H9 (cell line): ENCODE results near the gene KCNIP4. TPM values are rescaled to one million over a fixed set of nuclear protein-coding genes. Genes with fewer than 3 reads are reported as not detected.

Experiments
- DNase-seq: peaks from one replicate; pipeline ENCODE4 v3.0.0-alpha.2; 2017
- H2AFZ ChIP-seq: one replicate; pipeline ENCODE4 v1.6.1; 2013; ENCODE audit warnings: mild to moderate bottlenecking, low read length, control low read depth, moderate library complexity
- H2AK5ac ChIP-seq: 2 replicates; pipeline ENCODE4 v1.6.1; 2013; ENCODE audit warnings: low read length, control low read depth, mixed read lengths; ENCODE audit not compliant: insufficient read length
- H2BK120ac ChIP-seq: one replicate; pipeline ENCODE4 v1.6.1; 2013; ENCODE audit warnings: low read depth, mild to moderate bottlenecking, low read length, control low read depth, inconsistent platforms; ENCODE audit not compliant: poor library complexity, severe bottlenecking
- H2BK12ac ChIP-seq: 2 replicates; pipeline ENCODE4 v1.6.1; 2013; ENCODE audit warnings: low read length, control low read depth, mixed read lengths, low read depth; ENCODE audit not compliant: insufficient read length
- H2BK15ac ChIP-seq: 2 replicates; pipeline ENCODE4 v1.6.1; 2013; ENCODE audit warnings: low read depth, low read length, control low read depth
- H2BK20ac ChIP-seq: one replicate; pipeline ENCODE4 v1.6.1; 2013; ENCODE audit warnings: low read depth, mild to moderate bottlenecking, low read length, control low read depth, inconsistent platforms; ENCODE audit not compliant: poor library complexity, severe bottlenecking
- H2BK5ac ChIP-seq: 2 replicates; pipeline ENCODE4 v1.6.1; 2013; ENCODE audit warnings: low read length, control low read depth, mixed read lengths; ENCODE audit not compliant: insufficient read length
- H3K14ac ChIP-seq: 2 replicates; pipeline ENCODE4 v1.6.1; 2013; ENCODE audit warnings: low read length, control low read depth; ENCODE audit not compliant: insufficient read depth
- H3K18ac ChIP-seq: 2 replicates; pipeline ENCODE4 v1.6.1; 2013; ENCODE audit warnings: low read depth, mild to moderate bottlenecking, mixed read lengths, low read length, control low read depth; ENCODE audit not compliant: insufficient read length
- H3K23ac ChIP-seq: 2 replicates; pipeline ENCODE4 v1.6.1; 2013; ENCODE audit warnings: low read length, control low read depth, mixed read lengths, low read depth; ENCODE audit not compliant: insufficient read length
- H3K23me2 ChIP-seq: 2 replicates; pipeline ENCODE4 v1.6.1; 2013; ENCODE audit warnings: low read depth, mild to moderate bottlenecking, mixed read lengths, low read length, control low read depth; ENCODE audit not compliant: insufficient read length, poor library complexity, severe bottlenecking
- H3K27ac ChIP-seq: 2 replicates; pipeline ENCODE4 v1.5.1; 2013; ENCODE audit warnings: low read length, control low read depth, mixed read lengths, low read depth; ENCODE audit not compliant: insufficient read length
- H3K27me3 ChIP-seq: 2 replicates; pipeline ENCODE4 v1.6.1; 2013; ENCODE audit warnings: low read length, control low read depth, inconsistent platforms; ENCODE audit not compliant: insufficient read depth
- H3K4ac ChIP-seq: 2 replicates; pipeline ENCODE4 v1.6.1; 2013; ENCODE audit warnings: low read depth, mild to moderate bottlenecking, control low read depth, inconsistent platforms, low read length, moderate library complexity
- H3K4me1 ChIP-seq: 2 replicates; pipeline ENCODE4 v1.6.1; 2013; ENCODE audit warnings: low read length, control low read depth, inconsistent platforms; ENCODE audit not compliant: insufficient read depth
- H3K4me2 ChIP-seq: 2 replicates; pipeline ENCODE4 v1.6.1; 2013; ENCODE audit warnings: low read length, control low read depth, mixed read lengths; ENCODE audit not compliant: insufficient read length, insufficient read depth
- H3K56ac ChIP-seq: 2 replicates; pipeline ENCODE4 v1.6.1; 2013; ENCODE audit warnings: low read depth, mild to moderate bottlenecking, mixed read lengths, low read length, control low read depth; ENCODE audit not compliant: insufficient read length
- H3K79me1 ChIP-seq: 2 replicates; pipeline ENCODE4 v1.6.1; 2013; ENCODE audit warnings: low read depth, mild to moderate bottlenecking, moderate library complexity, low read length, control low read depth, inconsistent platforms; ENCODE audit not compliant: insufficient read depth, poor library complexity, severe bottlenecking
- H3K79me2 ChIP-seq: 2 replicates; pipeline ENCODE4 v1.6.1; 2013; ENCODE audit warnings: low read length, control low read depth, inconsistent platforms; ENCODE audit not compliant: insufficient read depth
- H3K9ac ChIP-seq: 2 replicates; pipeline ENCODE4 v1.6.1; 2013; ENCODE audit warnings: low read length, control low read depth, mixed read lengths; ENCODE audit not compliant: insufficient read length; ENCODE audit errors: extremely low read depth
- H3K9me3 ChIP-seq: one replicate; pipeline ENCODE4 v1.6.1; 2013; ENCODE audit warnings: low read depth, low read length, inconsistent platforms; ENCODE audit not compliant: control insufficient read depth
- H3T11ph ChIP-seq: one replicate; pipeline ENCODE4 v1.6.1; 2013; ENCODE audit warnings: mild to moderate bottlenecking, low read length, control low read depth, inconsistent platforms
- H4K20me1 ChIP-seq: one replicate; pipeline ENCODE4 v1.6.1; 2013; ENCODE audit not compliant: control insufficient read depth, insufficient read length, insufficient read depth
- H4K5ac ChIP-seq: 2 replicates; pipeline ENCODE4 v1.6.1; 2013; ENCODE audit warnings: low read depth, mild to moderate bottlenecking, mixed read lengths, low read length, control low read depth; ENCODE audit not compliant: insufficient read length
- H4K8ac ChIP-seq: replicated peaks from 2 replicates; pipeline ENCODE4 v1.6.1; 2013; ENCODE audit warnings: low read length, control low read depth, mixed read lengths, low read depth; ENCODE audit not compliant: insufficient read length
- H4K91ac ChIP-seq: 2 replicates; pipeline ENCODE4 v1.6.1; 2013; ENCODE audit warnings: low read depth, mild to moderate bottlenecking, moderate library complexity, mixed read lengths, low read length, control low read depth; ENCODE audit not compliant: insufficient read length
- H3K27ac Mint-ChIP-seq, 3 experiments: 2 replicates in 2 of 3; 3 replicates in 1 of 3; pipeline ENCODE4 v1.8.0; 2020 to 2021; ENCODE audit warnings: mixed read lengths in 3 of 3, mild to moderate bottlenecking in 1 of 3, moderate library complexity in 1 of 3
- H3K27me3 Mint-ChIP-seq: 2 replicates; pipeline ENCODE4 v1.8.0; 2021; ENCODE audit warnings: low read depth, mild to moderate bottlenecking, moderate library complexity, mixed read lengths
- H3K36me3 Mint-ChIP-seq, 3 experiments: 2 replicates in 2 of 3; 3 replicates in 1 of 3; pipeline ENCODE4 v1.8.0; 2020 to 2021; ENCODE audit warnings: low read depth in 3 of 3, mixed read lengths in 3 of 3; ENCODE audit not compliant: insufficient read depth in 1 of 3
- H3K4me1 Mint-ChIP-seq, 2 experiments: 2 replicates each; pipeline ENCODE4 v1.8.0; 2020; ENCODE audit warnings: mixed read lengths in 2 of 2
- H3K4me3 Mint-ChIP-seq, 2 experiments: 2 replicates in 1 of 2; 3 replicates in 1 of 2; pipeline ENCODE4 v1.8.0; 2020 to 2021; ENCODE audit warnings: mild to moderate bottlenecking in 2 of 2, mixed read lengths in 2 of 2, moderate library complexity in 1 of 2
- H3K9me3 Mint-ChIP-seq, 2 experiments: 2 replicates in 1 of 2; 3 replicates in 1 of 2; pipeline ENCODE4 v1.8.0; 2020; ENCODE audit warnings: mild to moderate bottlenecking in 2 of 2, mixed read lengths in 2 of 2, moderate library complexity in 1 of 2
- CTCF ChIP-seq: fragments of 200-600 bp; sonication (generic); conservative IDR thresholded peaks from 3 replicates; pipeline ENCODE4 v1.8.0; 2021; ENCODE audit warnings: antibody characterized with exemption, mild to moderate bottlenecking
- WGBS: extraction: QIAGEN DNeasy Blood & Tissue Kit; methylation state at CpG from one replicate; pipeline ENCODE4 v1.1.7; 2013; ENCODE audit warnings: missing lambda C conversion rate, low lambda C conversion rate, mixed read lengths; ENCODE audit not compliant: insufficient read length; ENCODE audit errors: extremely low coverage; 5-methylcytosine and 5-hydroxymethylcytosine counted together
- total RNA-seq: library from RNA; stranded (reverse); gene quantifications from 2 replicates; pipeline ENCODE4 v1.2.1, GENCODE V29; 2021

Gene KCNIP4
- total RNA-seq, 1 experiment from 2014 or later = not detected

- no peak for DNase-seq
- H3K9me3 Mint-ChIP-seq = peaks cover 9 to 10% of the 10 kb centered on the region in 2 experiments
- Histone ChIP-seq H2BK15ac (no peak overlapping the region), H3T11ph (no peak overlapping the region), H4K8ac (no peak overlapping the region), H3K4me1 (no peaks in the 10 kb centered on the region), H3K4me2 (no peak overlapping the region), H3K27me3 (no peaks in the 10 kb centered on the region), H3K79me2 (no peaks in the 10 kb centered on the region), H3K56ac (no peak overlapping the region), H3K18ac (no peak overlapping the region), H4K91ac (no peak overlapping the region), H2BK20ac (no peak overlapping the region), H2BK120ac (no peak overlapping the region), H3K79me1 (no peaks in the 10 kb centered on the region), H2AK5ac (no peak overlapping the region), H3K4ac (no peak overlapping the region), H3K23me2 (no peaks in the 10 kb centered on the region), H3K9me3 (no peaks in the 10 kb centered on the region), H2BK12ac (no peak overlapping the region), H3K9ac (no peak overlapping the region), H3K27ac (no peak overlapping the region), H4K5ac (no peak overlapping the region), H3K23ac (no peak overlapping the region), H2BK5ac (no peak overlapping the region), H4K20me1 (no peaks in the 10 kb centered on the region), H3K14ac (no peak overlapping the region), H2AFZ (no peak overlapping the region)
- H3K4me1 Mint-ChIP-seq = no peaks in the 10 kb centered on the region
- TF ChIP-seq CTCF = no peak
- H3K27me3 Mint-ChIP-seq = no peaks in the 10 kb centered on the region; the same call in 1 of the 2 replicates
- no CpG with 5 or more reads among the region's 5 CpGs for WGBS
- H3K27ac Mint-ChIP-seq = no peak overlapping the region
- no peak overlapping the region for H3K4me3 Mint-ChIP-seq
- H3K36me3 Mint-ChIP-seq = peaks cover under 1 to 7% (median 6%) of the 10 kb centered on the region in 3 experiments; a peak in 5 of 7 replicates
Measured at GRCh38 chr4:20857081-20857480, 1091.5 kb downstream of the KCNIP4 start.
